Measurements from ENCODE around the gene PARD3.

DNA sequence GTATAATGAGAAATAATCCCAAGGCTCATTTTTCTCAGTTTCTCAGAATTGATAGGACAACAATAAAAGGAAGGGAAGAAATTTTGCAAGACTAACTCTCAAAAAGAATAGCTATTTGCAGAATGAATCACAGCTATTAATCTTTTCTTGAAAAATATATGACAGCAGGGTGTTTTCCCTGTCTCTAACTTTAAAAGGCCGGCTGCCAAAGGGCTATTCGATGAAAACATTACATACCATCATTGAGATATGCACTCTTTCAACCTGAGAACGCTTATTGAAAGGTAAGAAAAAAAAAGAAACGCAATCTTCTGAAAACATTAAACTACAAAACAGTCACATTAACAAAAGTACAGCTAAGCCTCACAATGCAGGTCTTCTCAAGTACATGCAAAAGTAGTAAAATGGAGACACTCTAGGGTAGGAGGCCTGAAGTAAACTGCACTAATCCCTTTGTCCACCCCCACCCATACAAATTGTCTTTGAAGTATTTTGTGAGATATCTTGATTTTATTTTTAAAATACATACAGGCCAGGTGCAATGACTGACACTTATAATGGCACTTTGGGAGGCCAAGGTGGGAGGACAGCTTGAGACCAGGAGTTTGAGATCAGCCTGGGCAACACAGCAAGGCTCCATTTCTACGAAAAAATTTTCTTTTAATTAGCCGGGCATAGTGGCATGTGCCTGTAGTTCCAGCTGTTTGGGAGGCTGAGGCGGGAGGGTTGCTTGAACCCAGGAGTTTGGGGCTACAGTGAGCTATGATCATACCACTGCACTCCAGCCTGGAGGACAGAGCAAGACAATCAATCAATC lies 83.0 kb downstream of the PARD3 start:
- TF ChIP-seq, protein P1, sequence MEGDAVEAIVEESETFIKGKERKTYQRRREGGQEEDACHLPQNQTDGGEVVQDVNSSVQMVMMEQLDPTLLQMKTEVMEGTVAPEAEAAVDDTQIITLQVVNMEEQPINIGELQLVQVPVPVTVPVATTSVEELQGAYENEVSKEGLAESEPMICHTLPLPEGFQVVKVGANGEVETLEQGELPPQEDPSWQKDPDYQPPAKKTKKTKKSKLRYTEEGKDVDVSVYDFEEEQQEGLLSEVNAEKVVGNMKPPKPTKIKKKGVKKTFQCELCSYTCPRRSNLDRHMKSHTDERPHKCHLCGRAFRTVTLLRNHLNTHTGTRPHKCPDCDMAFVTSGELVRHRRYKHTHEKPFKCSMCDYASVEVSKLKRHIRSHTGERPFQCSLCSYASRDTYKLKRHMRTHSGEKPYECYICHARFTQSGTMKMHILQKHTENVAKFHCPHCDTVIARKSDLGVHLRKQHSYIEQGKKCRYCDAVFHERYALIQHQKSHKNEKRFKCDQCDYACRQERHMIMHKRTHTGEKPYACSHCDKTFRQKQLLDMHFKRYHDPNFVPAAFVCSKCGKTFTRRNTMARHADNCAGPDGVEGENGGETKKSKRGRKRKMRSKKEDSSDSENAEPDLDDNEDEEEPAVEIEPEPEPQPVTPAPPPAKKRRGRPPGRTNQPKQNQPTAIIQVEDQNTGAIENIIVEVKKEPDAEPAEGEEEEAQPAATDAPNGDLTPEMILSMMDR (IDR thresholded peaks at IDR 0.05): no peak
- TF ChIP-seq POLR2A (IDR thresholded peaks at IDR 0.05): no peak
- TF ChIP-seq POLR2AphosphoS5 (IDR thresholded peaks at IDR 0.05): no peak
- no peak for TF ChIP-seq EP300 (IDR thresholded peaks at IDR 0.05; ENCODE audit: low read depth)
